ENCODE measurements around the gene SLC13A4. TPM values are rescaled to one million over a fixed set of nuclear protein-coding genes. Genes with fewer than 3 reads are reported as not detected.

The SLC13A4 gene
- polyA plus RNA-seq, 1 donor (not counting 4 experiments of a cell fraction or from before 2014, with no cell fraction given) = 0.12 TPM

GRCh38 chr7:135716677-135717238 lies 11.2 kb downstream of the SLC13A4 start:
- Histone ChIP-seq H4K20me1 (ENCODE audit: control insufficient read depth, extremely low read depth, insufficient read depth, low read length) (no peaks in the 10 kb centered on the region), H3K4me3 (ENCODE audit: control insufficient read depth in 2 of 3, extremely low read depth in 1 of 3, insufficient read depth in 2 of 3, low read depth in 1 of 3, low read length in 3 of 3) (no peak overlapping the region), H3K9ac (ENCODE audit: control insufficient read depth, extremely low read depth, insufficient read depth, low read length) (no peak overlapping the region), H3K4me1 (ENCODE audit: control insufficient read depth, extremely low read depth, insufficient read depth, low read length) (peaks cover 24% of the 10 kb centered on the region), H3K4me2 (ENCODE audit: control insufficient read depth, extremely low read depth, insufficient read depth, low read depth, low read length) (peak overlapping the region; percentile 47), H3K27me3 (ENCODE audit: control insufficient read depth, extremely low read depth, insufficient read depth, low read length) (no peaks in the 10 kb centered on the region), H2AFZ (ENCODE audit: control insufficient read depth, low read length) (peak overlapping the region; percentile 12), H3K36me3 (ENCODE audit: control insufficient read depth in 2 of 2, extremely low read depth in 1 of 2, insufficient read depth in 2 of 2, low read length in 2 of 2) (no peaks in the 10 kb centered on the region), H3K27ac (ENCODE audit: control insufficient read depth, insufficient read depth, low read length) (no peak overlapping the region), H3K9me1 (ENCODE audit: control insufficient read depth, extremely low read depth, insufficient read depth, low read length) (no peaks in the 10 kb centered on the region), H3K9me3 (ENCODE audit: control insufficient read depth, low read depth, low read length) (no peaks in the 10 kb centered on the region), H3K79me2 (ENCODE audit: control insufficient read depth, insufficient read depth, low read length) (no peaks in the 10 kb centered on the region)
- dilution Hi-C loops (cut with MboI; ENCODE audit: extremely low pct_ligation_motif_present, low sequenced_read_pairs) = no loop called here
- FAIRE-seq (peak; percentile 78), DNase-seq (ENCODE audit: low read depth, low spot score) (no peak)
- TF ChIP-seq CTCF (optimal IDR thresholded peaks at IDR 0.05 in 1 of 3, IDR thresholded peaks at IDR 0.05 in 1 of 3, conservative IDR thresholded peaks at IDR 0.05 in 1 of 3; ENCODE audit: extremely low read depth in 1 of 3, insufficient read depth in 2 of 3, low read length in 3 of 3) (no peak), EZH2 (IDR thresholded peaks at IDR 0.05; ENCODE audit: low read length) (no peak)

- FAIRE-seq (no peak), DNase-seq (ENCODE audit: low read depth, low spot score) (no peak)
- no peak overlapping the region for H3K4me2 ChIP-seq (ENCODE audit: control insufficient read depth, extremely low read depth, insufficient read depth, low read depth, low read length)
- no peaks in the 10 kb centered on the region for H3K36me3 ChIP-seq (ENCODE audit: control insufficient read depth in 2 of 2, extremely low read depth in 1 of 2, insufficient read depth in 2 of 2, low read length in 2 of 2)
- no peaks in the 10 kb centered on the region for H3K27me3 ChIP-seq (ENCODE audit: control insufficient read depth, extremely low read depth, insufficient read depth, low read length)
- no peaks in the 10 kb centered on the region for H3K79me2 ChIP-seq (ENCODE audit: control insufficient read depth, insufficient read depth, low read length)
- no peak overlapping the region for H3K9ac ChIP-seq (ENCODE audit: control insufficient read depth, extremely low read depth, insufficient read depth, low read length)
- no peaks in the 10 kb centered on the region for H4K20me1 ChIP-seq (ENCODE audit: control insufficient read depth, extremely low read depth, insufficient read depth, low read length)
- H3K9me3 ChIP-seq (ENCODE audit: control insufficient read depth, low read depth, low read length) = no peaks in the 10 kb centered on the region
- dilution Hi-C loops (cut with MboI; ENCODE audit: extremely low pct_ligation_motif_present, low sequenced_read_pairs) = no loop called here
- H2AFZ ChIP-seq (ENCODE audit: control insufficient read depth, low read length) = no peak overlapping the region
- no peak overlapping the region for H3K4me3 ChIP-seq (ENCODE audit: control insufficient read depth in 2 of 3, extremely low read depth in 1 of 3, insufficient read depth in 2 of 3, low read depth in 1 of 3, low read length in 3 of 3)
- no peaks in the 10 kb centered on the region for H3K9me1 ChIP-seq (ENCODE audit: control insufficient read depth, extremely low read depth, insufficient read depth, low read length)
- TF ChIP-seq EZH2 (IDR thresholded peaks at IDR 0.05; ENCODE audit: low read length) (no peak), CTCF (optimal IDR thresholded peaks at IDR 0.05 in 1 of 3, IDR thresholded peaks at IDR 0.05 in 1 of 3, conservative IDR thresholded peaks at IDR 0.05 in 1 of 3; ENCODE audit: extremely low read depth in 1 of 3, insufficient read depth in 2 of 3, low read length in 3 of 3) (no peak)
- H3K4me1 ChIP-seq (ENCODE audit: control insufficient read depth, extremely low read depth, insufficient read depth, low read length) = peaks cover 24% of the 10 kb centered on the region
- H3K27ac ChIP-seq (ENCODE audit: control insufficient read depth, insufficient read depth, low read length) = no peak overlapping the region
These were observed 12.3 kb downstream of the SLC13A4 start for GRCh38 chr7:135715673-135716072.

Data from keratinocyte (primary cell).